ENCODE results near the gene FAAP100. TPM values are rescaled to one million over a fixed set of nuclear protein-coding genes. Genes with fewer than 3 reads are reported as not detected.

FAAP100 gene
- polyA plus RNA-seq, 1 of the 3 experiments (the other 2 are of a cell fraction) = 18.9 TPM

DNA sequence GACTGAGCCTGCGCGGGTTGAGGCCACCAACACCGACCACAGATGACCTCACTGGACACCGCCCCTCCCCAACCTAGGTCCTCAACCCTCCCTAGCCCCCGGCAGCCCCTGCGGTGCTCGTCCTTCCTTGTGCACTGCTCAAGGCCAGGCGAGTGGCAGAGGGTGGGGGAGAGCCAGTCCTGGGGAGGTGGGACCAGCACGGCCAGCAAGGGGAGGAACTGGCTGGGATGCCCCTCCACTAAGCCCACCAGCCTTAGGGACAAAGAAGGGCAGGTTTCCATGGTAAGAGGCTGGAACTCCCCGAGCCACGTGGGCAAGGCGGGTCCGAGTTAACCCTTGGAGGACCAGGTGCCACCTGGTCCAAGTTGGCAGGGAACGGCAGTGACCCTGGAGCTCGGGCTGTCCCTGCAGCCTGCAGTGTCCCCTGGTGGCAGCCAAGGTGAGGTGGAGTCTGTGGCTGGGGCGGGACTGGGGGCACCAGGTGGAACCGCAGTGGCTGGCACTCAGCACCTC lies 14.8 kb downstream of the FAAP100 start:
- H3K27me3 ChIP-seq (ENCODE audit: insufficient read depth) = no peaks in the 10 kb centered on the region
- no peaks in the 10 kb centered on the region for H3K9me3 ChIP-seq
- peaks cover 13% of the 10 kb centered on the region for H3F3A ChIP-seq (replicated peaks; ENCODE audit: insufficient read depth)
- DNase-seq = peak; percentile 92
- POLR2A ChIA-PET = interaction anchor here (1.0 kb wide), 2 partner anchors 14 to 31 kb away, joined by 3 read pairs; no protein-coding TSS in a partner anchor
- H3K27ac ChIP-seq (ENCODE audit: low read depth in 2 of 2, low read length in 1 of 2) = no peak overlapping the region
- TF ChIP-seq, protein P1, sequence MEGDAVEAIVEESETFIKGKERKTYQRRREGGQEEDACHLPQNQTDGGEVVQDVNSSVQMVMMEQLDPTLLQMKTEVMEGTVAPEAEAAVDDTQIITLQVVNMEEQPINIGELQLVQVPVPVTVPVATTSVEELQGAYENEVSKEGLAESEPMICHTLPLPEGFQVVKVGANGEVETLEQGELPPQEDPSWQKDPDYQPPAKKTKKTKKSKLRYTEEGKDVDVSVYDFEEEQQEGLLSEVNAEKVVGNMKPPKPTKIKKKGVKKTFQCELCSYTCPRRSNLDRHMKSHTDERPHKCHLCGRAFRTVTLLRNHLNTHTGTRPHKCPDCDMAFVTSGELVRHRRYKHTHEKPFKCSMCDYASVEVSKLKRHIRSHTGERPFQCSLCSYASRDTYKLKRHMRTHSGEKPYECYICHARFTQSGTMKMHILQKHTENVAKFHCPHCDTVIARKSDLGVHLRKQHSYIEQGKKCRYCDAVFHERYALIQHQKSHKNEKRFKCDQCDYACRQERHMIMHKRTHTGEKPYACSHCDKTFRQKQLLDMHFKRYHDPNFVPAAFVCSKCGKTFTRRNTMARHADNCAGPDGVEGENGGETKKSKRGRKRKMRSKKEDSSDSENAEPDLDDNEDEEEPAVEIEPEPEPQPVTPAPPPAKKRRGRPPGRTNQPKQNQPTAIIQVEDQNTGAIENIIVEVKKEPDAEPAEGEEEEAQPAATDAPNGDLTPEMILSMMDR (IDR thresholded peaks at IDR 0.05) = peak; percentile 60
- TF ChIP-seq SMC3 (IDR thresholded peaks at IDR 0.05; ENCODE audit: low read depth, low read length) (peak; percentile 62), EZH2phosphoT487 (IDR thresholded peaks at IDR 0.05; ENCODE audit: borderline replicate concordance, low read depth) (no peak), RAD21 (IDR thresholded peaks at IDR 0.05; ENCODE audit: low read length) (peak; percentile 80)
- TF ChIP-seq, protein P2, sequence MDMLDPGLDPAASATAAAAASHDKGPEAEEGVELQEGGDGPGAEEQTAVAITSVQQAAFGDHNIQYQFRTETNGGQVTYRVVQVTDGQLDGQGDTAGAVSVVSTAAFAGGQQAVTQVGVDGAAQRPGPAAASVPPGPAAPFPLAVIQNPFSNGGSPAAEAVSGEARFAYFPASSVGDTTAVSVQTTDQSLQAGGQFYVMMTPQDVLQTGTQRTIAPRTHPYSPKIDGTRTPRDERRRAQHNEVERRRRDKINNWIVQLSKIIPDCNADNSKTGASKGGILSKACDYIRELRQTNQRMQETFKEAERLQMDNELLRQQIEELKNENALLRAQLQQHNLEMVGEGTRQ (IDR thresholded peaks at IDR 0.05; ENCODE audit: borderline replicate concordance, low read depth, low read length) = peak; percentile 12; the same call in 1 of the 2 replicates
- TF ChIP-seq, protein P3, sequence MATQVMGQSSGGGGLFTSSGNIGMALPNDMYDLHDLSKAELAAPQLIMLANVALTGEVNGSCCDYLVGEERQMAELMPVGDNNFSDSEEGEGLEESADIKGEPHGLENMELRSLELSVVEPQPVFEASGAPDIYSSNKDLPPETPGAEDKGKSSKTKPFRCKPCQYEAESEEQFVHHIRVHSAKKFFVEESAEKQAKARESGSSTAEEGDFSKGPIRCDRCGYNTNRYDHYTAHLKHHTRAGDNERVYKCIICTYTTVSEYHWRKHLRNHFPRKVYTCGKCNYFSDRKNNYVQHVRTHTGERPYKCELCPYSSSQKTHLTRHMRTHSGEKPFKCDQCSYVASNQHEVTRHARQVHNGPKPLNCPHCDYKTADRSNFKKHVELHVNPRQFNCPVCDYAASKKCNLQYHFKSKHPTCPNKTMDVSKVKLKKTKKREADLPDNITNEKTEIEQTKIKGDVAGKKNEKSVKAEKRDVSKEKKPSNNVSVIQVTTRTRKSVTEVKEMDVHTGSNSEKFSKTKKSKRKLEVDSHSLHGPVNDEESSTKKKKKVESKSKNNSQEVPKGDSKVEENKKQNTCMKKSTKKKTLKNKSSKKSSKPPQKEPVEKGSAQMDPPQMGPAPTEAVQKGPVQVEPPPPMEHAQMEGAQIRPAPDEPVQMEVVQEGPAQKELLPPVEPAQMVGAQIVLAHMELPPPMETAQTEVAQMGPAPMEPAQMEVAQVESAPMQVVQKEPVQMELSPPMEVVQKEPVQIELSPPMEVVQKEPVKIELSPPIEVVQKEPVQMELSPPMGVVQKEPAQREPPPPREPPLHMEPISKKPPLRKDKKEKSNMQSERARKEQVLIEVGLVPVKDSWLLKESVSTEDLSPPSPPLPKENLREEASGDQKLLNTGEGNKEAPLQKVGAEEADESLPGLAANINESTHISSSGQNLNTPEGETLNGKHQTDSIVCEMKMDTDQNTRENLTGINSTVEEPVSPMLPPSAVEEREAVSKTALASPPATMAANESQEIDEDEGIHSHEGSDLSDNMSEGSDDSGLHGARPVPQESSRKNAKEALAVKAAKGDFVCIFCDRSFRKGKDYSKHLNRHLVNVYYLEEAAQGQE (IDR thresholded peaks at IDR 0.05; ENCODE audit: low read depth, low read length) = no peak
- H2AFZ ChIP-seq (ENCODE audit: low read depth) = no peak overlapping the region
- H3K4me2 ChIP-seq = no peak overlapping the region
- H3K36me3 ChIP-seq (replicated peaks in 1 of 2; ENCODE audit: control insufficient read depth in 1 of 2, insufficient read depth in 2 of 2, low read length in 1 of 2) = peaks cover 0 to 20% of the 10 kb centered on the region in 2 experiments
- CTCF ChIA-PET = interaction anchor here (0.6 to 4.2 kb wide), 25 partner anchors 8 to 568 kb away, joined by 3 to 39 read pairs (median 4); partner anchors contain the start of genes ACTG1, FAAP100 and FSCN2
- peaks cover 0 to 35% of the 10 kb centered on the region in 2 experiments; a peak in 1 of 4 replicates for H3K4me1 ChIP-seq (ENCODE audit: control insufficient read depth in 1 of 2, insufficient read depth in 2 of 2, low read depth in 1 of 2, low read length in 1 of 2)
- no peaks in the 10 kb centered on the region for H3K79me2 ChIP-seq (ENCODE audit: insufficient read depth)
- H3K4me3 ChIP-seq (ENCODE audit: low read depth in 2 of 2, low read length in 1 of 2) = no peak overlapping the region
- WGBS (ENCODE audit: low lambda C conversion rate) = 54% methylated on average over 14 of the region's 17 CpGs
- no peaks in the 10 kb centered on the region for H3K9me2 ChIP-seq
- no peak overlapping the region for H3K9ac ChIP-seq
- H4K20me1 ChIP-seq (ENCODE audit: insufficient read depth) = peaks cover 9% of the 10 kb centered on the region; the same call in 1 of the 2 replicates
